Measurements from ENCODE around the gene SPDYE2. TPM values are rescaled to one million over a fixed set of nuclear protein-coding genes. Genes with fewer than 3 reads are reported as not detected.
"Not testable (repeated sequence)": the region's sequence is repeated elsewhere in the genome, so short reads cannot be mapped to it uniquely, and the experiment has no call there.

Gene SPDYE2
- total and polyA plus RNA-seq, 9 of the 15 experiments (the other 6 are each of a cell fraction or from before 2014, with no cell fraction given), result 0.34 to 0.76 TPM; not detected in 7

DNA sequence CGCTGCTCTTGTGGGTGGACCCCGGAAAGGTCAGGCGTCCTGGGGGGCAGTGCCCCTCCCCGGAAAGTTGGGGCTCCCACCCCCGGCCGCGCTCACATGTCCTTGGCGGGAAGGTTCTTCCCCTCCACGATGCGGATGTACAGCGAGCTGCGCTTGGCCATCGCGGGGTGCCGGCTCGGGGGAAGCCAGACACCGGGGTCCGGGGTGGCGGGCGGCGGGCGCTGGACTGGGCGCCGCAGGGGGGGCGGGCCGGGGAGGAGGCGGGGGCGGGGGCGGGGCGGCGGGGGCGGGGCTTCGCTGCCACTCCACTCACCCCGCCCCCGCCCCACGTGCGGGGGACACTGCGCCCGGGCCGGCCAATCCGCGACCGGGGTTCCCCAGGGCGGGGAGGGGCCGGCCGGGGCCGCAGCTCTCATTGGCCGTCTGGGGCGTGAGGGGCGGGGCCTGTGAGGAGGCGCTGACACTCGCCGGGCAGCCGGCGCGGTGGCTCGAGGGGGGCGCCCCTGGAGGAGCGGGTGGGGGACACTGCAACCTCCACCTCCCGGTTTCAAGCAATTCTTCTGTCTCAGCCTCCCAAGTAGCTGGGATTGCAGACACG lies 33.4 kb upstream of the SPDYE2 start, which contains the start of gene RASA4B:
RASA4B (minus strand) TSS at position 228 of the 598 bp plus-strand sequence; CDS start at position 161, 67 bp downstream.
- H3K4me2 ChIP-seq (ENCODE audit: insufficient read depth, low read length); in situ Hi-C loops (cut with MboI); H4K20me1 ChIP-seq (replicated peaks; ENCODE audit: control insufficient read depth, insufficient read depth, low read length); H3K9me1 ChIP-seq (ENCODE audit: control insufficient read depth, insufficient read depth, low read length); H3K79me2 ChIP-seq (ENCODE audit: control insufficient read depth, insufficient read depth, low read length); H2AFZ ChIP-seq (ENCODE audit: low read depth, low read length); H3K36me3 ChIP-seq (ENCODE audit: control insufficient read depth, insufficient read depth, low read length); CTCF ChIA-PET (ENCODE audit: low intra/inter-chr PET ratio); intact Hi-C loops (cut with micrococcal nuclease); H3K4me1 ChIP-seq (replicated peaks in 1 of 2; ENCODE audit: control insufficient read depth in 2 of 2, insufficient read depth in 2 of 2, low read length in 2 of 2); H3K27me3 ChIP-seq (ENCODE audit: control insufficient read depth in 2 of 2, insufficient read depth in 2 of 2, low read length in 2 of 2); H3K9ac ChIP-seq (ENCODE audit: insufficient read depth in 1 of 2, low read depth in 2 of 2, low read length in 2 of 2); POLR2A ChIA-PET; H3K27ac ChIP-seq (ENCODE audit: extremely low read depth, low read depth, low read length); H3K9me3 ChIP-seq (replicated peaks; ENCODE audit: control insufficient read depth, insufficient read depth, low read depth, low read length); BruUV-seq (replicated peaks); FAIRE-seq: not testable (repeated sequence)
- ATAC-seq, result peak; percentile 100
- DNase-seq (ENCODE audit: extremely low read depth in 1 of 4, low spot score in 3 of 4), result peak in 1 of 4 experiments; percentile 34
- H3K4me3 ChIP-seq, result peak within 1 kb of the TSS; percentile 26; the same call in 1 of the 2 replicates
- TF ChIP-seq, protein P1, sequence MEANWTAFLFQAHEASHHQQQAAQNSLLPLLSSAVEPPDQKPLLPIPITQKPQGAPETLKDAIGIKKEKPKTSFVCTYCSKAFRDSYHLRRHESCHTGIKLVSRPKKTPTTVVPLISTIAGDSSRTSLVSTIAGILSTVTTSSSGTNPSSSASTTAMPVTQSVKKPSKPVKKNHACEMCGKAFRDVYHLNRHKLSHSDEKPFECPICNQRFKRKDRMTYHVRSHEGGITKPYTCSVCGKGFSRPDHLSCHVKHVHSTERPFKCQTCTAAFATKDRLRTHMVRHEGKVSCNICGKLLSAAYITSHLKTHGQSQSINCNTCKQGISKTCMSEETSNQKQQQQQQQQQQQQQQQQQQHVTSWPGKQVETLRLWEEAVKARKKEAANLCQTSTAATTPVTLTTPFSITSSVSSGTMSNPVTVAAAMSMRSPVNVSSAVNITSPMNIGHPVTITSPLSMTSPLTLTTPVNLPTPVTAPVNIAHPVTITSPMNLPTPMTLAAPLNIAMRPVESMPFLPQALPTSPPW (CRISPR knock-in tag; IDR thresholded peaks at IDR 0.05), result peak; percentile 56
- WGBS (ENCODE audit: insufficient coverage, low coverage, missing lambda C conversion rate), result no CpG with 5 or more reads among the region's 61 CpGs

DNA sequence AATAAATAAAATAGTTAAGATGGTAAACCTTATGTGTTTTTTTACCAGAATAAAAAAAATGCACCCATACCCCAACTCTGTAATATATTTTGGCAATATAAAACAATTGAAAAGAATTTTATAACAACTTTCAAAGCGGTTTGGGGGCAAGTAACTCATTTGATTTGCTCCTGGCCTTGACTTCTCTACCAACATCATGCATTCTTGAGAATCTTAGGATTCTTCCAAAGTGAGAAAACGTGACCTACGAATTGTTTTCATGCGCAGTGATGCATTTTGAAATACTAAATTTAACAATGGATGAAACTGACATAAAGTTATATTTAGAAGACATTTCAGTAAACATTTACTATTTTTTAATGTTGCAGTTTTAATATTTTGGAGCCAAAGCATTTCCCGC lies 30.2 kb upstream of the SPDYE2 start:
- H3K4me1 ChIP-seq (replicated peaks in 1 of 2; ENCODE audit: control insufficient read depth in 2 of 2, insufficient read depth in 2 of 2, low read length in 2 of 2); POLR2A ChIA-PET; H2AFZ ChIP-seq (ENCODE audit: low read depth, low read length); ATAC-seq; BruUV-seq (replicated peaks); H3K9me1 ChIP-seq (ENCODE audit: control insufficient read depth, insufficient read depth, low read length); FAIRE-seq; H3K9me3 ChIP-seq (replicated peaks; ENCODE audit: control insufficient read depth, insufficient read depth, low read depth, low read length); H3K4me3 ChIP-seq; CTCF ChIA-PET (ENCODE audit: low intra/inter-chr PET ratio); H4K20me1 ChIP-seq (replicated peaks; ENCODE audit: control insufficient read depth, insufficient read depth, low read length); H3K79me2 ChIP-seq (ENCODE audit: control insufficient read depth, insufficient read depth, low read length); H3K4me2 ChIP-seq (ENCODE audit: insufficient read depth, low read length); intact Hi-C loops (cut with micrococcal nuclease); DNase-seq (ENCODE audit: extremely low read depth in 1 of 4, low spot score in 3 of 4); H3K36me3 ChIP-seq (ENCODE audit: control insufficient read depth, insufficient read depth, low read length); H3K27me3 ChIP-seq (ENCODE audit: control insufficient read depth in 2 of 2, insufficient read depth in 2 of 2, low read length in 2 of 2); H3K27ac ChIP-seq (ENCODE audit: extremely low read depth, low read depth, low read length); H3K9ac ChIP-seq (ENCODE audit: insufficient read depth in 1 of 2, low read depth in 2 of 2, low read length in 2 of 2): not testable (repeated sequence)
- 40% methylated on average over 4 of the region's 5 CpGs for WGBS (ENCODE audit: insufficient coverage, low coverage, missing lambda C conversion rate)
- in situ Hi-C loops (cut with MboI), result loop anchor here (5.0 kb wide), 1 partner anchor 97 kb away; the partner anchor contains the start of gene RASA4

DNA sequence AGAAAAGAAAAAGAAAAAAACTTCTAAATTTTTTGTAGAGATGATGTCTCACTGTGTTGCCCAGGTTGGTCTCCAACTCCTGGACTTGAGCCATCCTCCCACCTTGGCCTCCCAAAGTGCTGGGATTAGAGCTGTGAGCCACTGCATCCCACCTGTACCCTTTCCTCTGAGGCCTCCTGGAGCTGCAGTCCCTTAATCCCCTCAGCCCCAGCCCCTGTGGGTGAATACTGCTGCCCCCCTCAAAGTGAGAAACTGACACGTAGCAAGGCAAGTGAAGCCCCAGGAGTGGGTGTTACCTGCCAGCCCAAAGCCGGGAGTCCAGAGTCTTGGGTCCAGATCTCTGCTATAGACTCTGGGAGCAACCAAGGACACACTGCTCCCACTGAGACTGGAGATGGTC lies 26.2 kb upstream of the SPDYE2 start:
- H3K9ac ChIP-seq (ENCODE audit: insufficient read depth in 1 of 2, low read depth in 2 of 2, low read length in 2 of 2); ATAC-seq; POLR2A ChIA-PET; H3K27me3 ChIP-seq (ENCODE audit: control insufficient read depth in 2 of 2, insufficient read depth in 2 of 2, low read length in 2 of 2); H3K4me1 ChIP-seq (replicated peaks in 1 of 2; ENCODE audit: control insufficient read depth in 2 of 2, insufficient read depth in 2 of 2, low read length in 2 of 2); H2AFZ ChIP-seq (ENCODE audit: low read depth, low read length); BruUV-seq (replicated peaks); H4K20me1 ChIP-seq (replicated peaks; ENCODE audit: control insufficient read depth, insufficient read depth, low read length); H3K9me3 ChIP-seq (replicated peaks; ENCODE audit: control insufficient read depth, insufficient read depth, low read depth, low read length); H3K4me3 ChIP-seq; H3K36me3 ChIP-seq (ENCODE audit: control insufficient read depth, insufficient read depth, low read length); DNase-seq (ENCODE audit: extremely low read depth in 1 of 4, low spot score in 3 of 4); H3K9me1 ChIP-seq (ENCODE audit: control insufficient read depth, insufficient read depth, low read length); CTCF ChIA-PET (ENCODE audit: low intra/inter-chr PET ratio); H3K27ac ChIP-seq (ENCODE audit: extremely low read depth, low read depth, low read length); H3K4me2 ChIP-seq (ENCODE audit: insufficient read depth, low read length); H3K79me2 ChIP-seq (ENCODE audit: control insufficient read depth, insufficient read depth, low read length); intact Hi-C loops (cut with micrococcal nuclease); FAIRE-seq: not testable (repeated sequence)
- in situ Hi-C loops (cut with MboI), result loop anchor here (5.0 kb wide), 1 partner anchor 92 kb away; the partner anchor contains the start of gene RASA4
- 0% methylated on average over 1 of the region's 2 CpGs for WGBS (ENCODE audit: insufficient coverage, low coverage, missing lambda C conversion rate)
